Erythroblast (primary cell): Measurements from ENCODE around the gene KCNH1.

Source experiments
- GATA1 ChIP-seq: IDR thresholded peaks from 2 replicates; pipeline ENCODE4 v1.6.1; 2011; ENCODE audit warnings: low read depth, mild to moderate bottlenecking, control low read depth, low read length, moderate library complexity
- POLR2A ChIP-seq: IDR thresholded peaks from 2 replicates; pipeline ENCODE4 v1.6.1; 2011; ENCODE audit warnings: mild to moderate bottlenecking, low read length

DNA sequence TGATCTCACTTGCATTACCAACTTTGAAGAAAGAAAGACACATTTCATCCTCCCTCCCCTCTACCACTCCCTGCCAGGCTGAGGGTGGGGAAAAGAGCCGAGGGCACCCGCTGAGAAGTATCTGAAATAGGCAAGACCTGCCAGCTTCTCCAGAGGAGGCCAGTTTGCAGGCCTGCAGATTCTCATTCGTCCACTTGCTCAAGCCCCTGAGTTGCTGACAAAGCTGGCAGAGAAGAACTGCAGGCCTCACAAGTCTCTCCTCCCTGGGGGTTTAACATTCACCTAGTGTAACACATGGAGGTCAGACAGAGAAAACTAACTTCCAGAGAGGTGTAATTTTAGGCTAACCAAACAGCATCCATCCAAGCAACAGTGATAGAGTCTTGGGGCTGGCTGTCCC, 428.9 kb downstream of the KCNH1 start:
- TF ChIP-seq POLR2A (no peak), GATA1 (no peak)
